Cardiac fibroblast (primary cell): ENCODE data around the gene GPRIN3.

Source experiments
- DNase-seq, 2 donors: peaks; one replicate each; pipeline versions ENCODE4 v3.0.0 to v3.0.0-alpha.2; 2010; ENCODE audit warnings: low read depth in 2 of 2
- H3K4me3 ChIP-seq, 2 donors: replicated peaks in 1 of 2; 1 replicate in 1 of 2; 2 replicates in 1 of 2; pipeline ENCODE4 v1.5.1; 2011; ENCODE audit warnings: low read depth in 2 of 2, low read length in 2 of 2, mild to moderate bottlenecking in 2 of 2, moderate library complexity in 1 of 2
- TF ChIP-seq, protein P1 (sequence below): IDR thresholded peaks from one replicate; pipeline ENCODE4 v1.5.1; 2011; ENCODE audit warnings: low read depth, mild to moderate bottlenecking, low read length, inconsistent platforms

Gene GPRIN3

DNA sequence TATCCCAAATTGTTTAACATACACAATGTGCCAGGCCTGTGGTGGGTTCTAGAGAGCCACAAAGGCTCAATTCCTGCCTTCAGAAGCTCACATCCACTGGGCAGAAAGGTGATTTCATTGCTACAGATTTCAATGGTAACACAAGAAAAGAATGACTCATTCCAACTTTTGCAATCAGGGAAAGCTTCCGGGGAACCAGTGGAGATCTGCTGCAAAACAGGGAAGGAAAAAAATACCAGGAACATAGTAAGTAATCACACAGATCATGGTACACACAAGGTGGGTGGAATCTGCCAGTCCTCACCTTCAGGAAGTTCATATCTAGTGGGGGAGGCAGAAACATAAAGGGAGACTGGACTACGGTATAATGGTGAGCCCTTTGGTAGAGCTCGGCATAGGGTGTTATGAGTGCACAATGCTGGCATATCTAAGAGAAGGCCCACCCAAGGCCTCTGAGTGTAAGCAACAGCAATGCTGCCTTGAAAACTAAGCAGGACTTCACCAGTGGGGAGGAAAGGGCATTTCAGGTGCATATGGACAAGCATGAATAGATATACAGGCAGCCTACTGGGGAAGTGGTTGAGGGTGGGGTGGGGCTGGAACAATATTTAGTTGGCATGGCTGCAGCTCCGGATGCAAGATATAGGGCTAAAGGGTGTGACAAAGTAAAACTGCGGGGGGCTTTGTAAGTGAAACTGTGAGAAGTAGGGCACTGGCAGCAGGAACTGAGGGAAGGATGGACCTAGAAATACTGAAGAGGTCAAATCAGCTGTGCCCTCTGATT is 24.2 kb downstream of the GPRIN3 start:
- no peak overlapping the region for H3K4me3 ChIP-seq
- TF ChIP-seq, protein P1, sequence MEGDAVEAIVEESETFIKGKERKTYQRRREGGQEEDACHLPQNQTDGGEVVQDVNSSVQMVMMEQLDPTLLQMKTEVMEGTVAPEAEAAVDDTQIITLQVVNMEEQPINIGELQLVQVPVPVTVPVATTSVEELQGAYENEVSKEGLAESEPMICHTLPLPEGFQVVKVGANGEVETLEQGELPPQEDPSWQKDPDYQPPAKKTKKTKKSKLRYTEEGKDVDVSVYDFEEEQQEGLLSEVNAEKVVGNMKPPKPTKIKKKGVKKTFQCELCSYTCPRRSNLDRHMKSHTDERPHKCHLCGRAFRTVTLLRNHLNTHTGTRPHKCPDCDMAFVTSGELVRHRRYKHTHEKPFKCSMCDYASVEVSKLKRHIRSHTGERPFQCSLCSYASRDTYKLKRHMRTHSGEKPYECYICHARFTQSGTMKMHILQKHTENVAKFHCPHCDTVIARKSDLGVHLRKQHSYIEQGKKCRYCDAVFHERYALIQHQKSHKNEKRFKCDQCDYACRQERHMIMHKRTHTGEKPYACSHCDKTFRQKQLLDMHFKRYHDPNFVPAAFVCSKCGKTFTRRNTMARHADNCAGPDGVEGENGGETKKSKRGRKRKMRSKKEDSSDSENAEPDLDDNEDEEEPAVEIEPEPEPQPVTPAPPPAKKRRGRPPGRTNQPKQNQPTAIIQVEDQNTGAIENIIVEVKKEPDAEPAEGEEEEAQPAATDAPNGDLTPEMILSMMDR = no peak
- DNase-seq = peak in 1 of 2 donors; percentile 65

DNA sequence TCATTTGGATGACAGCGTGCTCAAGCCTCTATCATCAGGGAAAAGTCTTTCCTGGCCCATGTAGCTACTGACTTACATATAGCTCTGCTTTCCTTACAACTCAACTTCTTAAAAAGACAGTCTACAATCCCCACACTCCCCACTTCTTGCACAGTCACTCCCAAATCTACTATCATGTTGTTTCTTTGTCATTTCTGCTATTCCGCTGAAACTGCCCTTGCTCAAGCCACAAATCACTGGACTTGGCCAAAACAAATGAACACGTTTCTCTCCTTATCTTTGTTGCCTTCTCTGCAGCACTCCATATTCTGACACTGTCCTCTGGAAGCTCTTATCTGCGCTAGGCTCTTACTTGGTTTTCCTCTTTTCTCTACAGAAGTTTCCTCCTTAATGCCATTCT is 28.2 kb downstream of the GPRIN3 start:
- no peak for DNase-seq
- no peak overlapping the region for H3K4me3 ChIP-seq
- TF ChIP-seq, protein P1 = no peak

DNA sequence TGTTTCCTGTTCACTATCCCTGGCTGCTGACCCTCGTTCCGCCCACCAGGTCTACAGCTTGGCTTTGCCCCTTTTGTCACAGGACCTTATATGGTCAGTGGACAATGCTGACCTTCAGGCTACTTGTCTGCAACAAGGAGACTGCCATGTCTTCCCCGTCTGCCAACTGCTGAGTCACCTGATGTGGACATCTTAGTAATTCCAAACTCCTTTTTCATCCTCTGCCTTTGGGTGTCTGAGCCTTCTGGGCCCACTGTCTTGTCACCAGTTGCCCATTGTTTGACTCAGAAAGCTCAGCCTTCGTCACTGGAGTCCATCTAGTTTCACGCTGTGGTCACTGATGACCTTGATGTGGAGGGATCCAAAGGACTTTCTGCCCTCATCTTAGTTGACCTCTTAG is 30.2 kb downstream of the GPRIN3 start:
- H3K4me3 ChIP-seq = no peak overlapping the region
- TF ChIP-seq, protein P1 = no peak
- peak in 1 of 2 donors; percentile 58 for DNase-seq

DNA sequence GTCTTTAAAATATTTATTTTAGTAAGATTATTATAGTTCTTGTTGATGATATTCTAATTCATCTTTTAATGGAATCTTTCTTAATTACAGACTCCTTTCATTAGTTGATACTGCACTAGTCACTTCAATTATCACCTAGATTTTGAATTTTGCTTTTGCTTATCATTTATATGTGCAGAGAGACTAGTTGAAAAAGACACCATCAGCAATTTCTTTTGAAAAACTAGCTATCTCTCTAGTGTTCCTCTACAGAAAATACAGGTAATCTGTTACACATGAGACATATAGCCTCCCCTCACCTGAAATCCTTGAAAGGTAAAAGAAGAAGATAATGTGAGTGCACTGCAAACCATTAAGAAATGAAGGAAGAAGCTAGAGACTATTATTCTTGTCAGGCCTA is 31.3 kb downstream of the GPRIN3 start:
- DNase-seq = no peak
- no peak overlapping the region for H3K4me3 ChIP-seq
- TF ChIP-seq, protein P1 = no peak

DNA sequence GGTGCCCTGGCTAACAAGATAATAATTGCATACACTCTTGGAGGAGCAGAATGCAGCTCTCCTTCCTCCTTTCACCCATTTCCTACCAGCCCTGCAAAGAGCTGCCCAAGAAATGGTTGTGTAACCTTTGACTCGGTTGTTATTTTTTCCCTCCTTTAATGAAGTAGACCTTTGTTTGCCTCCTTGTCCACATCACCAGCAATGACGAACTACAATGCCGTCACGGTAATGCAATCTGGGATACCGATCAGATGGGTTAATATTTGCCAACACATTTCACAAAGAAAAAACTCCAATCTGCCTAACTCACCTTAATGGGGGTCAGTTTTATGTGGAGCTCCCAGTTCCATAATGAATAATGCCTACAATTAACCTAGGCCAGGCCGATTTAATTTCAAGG is 32.0 kb downstream of the GPRIN3 start:
- no peak overlapping the region for H3K4me3 ChIP-seq
- no peak for DNase-seq
- TF ChIP-seq, protein P1 = no peak

DNA sequence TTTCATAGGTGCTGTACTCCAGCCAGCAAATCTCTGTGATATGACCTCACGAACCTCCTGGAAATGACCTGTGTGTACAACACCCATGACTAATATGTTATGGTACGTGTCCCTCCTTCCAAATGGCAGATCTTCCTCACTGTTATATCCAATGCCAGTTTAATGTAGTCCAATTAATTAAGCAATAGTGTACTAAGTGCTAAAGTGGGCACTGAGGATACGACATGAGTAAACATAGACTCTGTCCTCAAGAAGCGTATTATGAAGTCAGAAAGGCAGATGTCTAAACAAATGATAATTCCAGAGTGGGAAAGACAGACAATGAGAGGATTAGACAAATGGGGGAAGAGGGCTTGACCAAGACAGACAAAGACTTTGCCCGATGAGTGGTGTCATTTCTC is 33.9 kb downstream of the GPRIN3 start:
- no peak for DNase-seq
- TF ChIP-seq, protein P1 = no peak
- H3K4me3 ChIP-seq = no peak overlapping the region

GRCh38 chr4:89270792-89271191 is 36.8 kb downstream of the GPRIN3 start:
- no peak overlapping the region for H3K4me3 ChIP-seq
- no peak for DNase-seq
- TF ChIP-seq, protein P1 = no peak
